ENCODE data around the gene RDX. TPM values are rescaled to one million over a fixed set of nuclear protein-coding genes. Genes with fewer than 3 reads are reported as not detected.

Gene RDX
- total RNA-seq, 1 experiment from 2014 or later: 77.4 TPM

GRCh38 chr11:110179064-110179463 is 117.3 kb downstream of the RDX start (continued):
- TF ChIP-seq AR (CRISPR knock-in tag; IDR thresholded peaks at IDR 0.05): no peak

DNA sequence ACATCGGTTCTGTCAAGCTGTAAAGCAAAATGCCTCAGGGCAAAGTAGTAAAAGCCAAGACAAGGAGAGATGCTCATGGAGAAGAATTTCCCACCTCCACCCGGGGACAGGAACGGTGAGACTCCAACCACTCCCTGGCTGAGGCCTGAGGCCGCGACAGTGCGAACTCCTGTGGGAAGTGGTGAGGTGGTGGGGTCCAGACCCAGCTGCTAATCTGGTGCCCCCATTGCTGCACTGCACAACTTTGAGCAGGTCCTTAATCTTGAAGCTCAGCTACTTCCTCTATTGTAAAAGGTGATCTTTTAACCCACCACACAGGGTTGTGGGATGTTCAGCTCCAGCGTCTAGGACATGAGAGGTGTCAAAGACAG is 119.3 kb downstream of the RDX start:
- ATAC-seq: no peak
- TF ChIP-seq ZNF425 (CRISPR knock-in tag; conservative IDR thresholded peaks at IDR 0.05): no peak
- TF ChIP-seq, protein P1, sequence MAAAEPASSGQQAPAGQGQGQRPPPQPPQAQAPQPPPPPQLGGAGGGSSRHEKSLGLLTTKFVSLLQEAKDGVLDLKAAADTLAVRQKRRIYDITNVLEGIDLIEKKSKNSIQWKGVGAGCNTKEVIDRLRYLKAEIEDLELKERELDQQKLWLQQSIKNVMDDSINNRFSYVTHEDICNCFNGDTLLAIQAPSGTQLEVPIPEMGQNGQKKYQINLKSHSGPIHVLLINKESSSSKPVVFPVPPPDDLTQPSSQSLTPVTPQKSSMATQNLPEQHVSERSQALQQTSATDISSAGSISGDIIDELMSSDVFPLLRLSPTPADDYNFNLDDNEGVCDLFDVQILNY (CRISPR knock-in tag; IDR thresholded peaks at IDR 0.05): no peak
- no peak for TF ChIP-seq ZNF532 (CRISPR knock-in tag; IDR thresholded peaks at IDR 0.05; ENCODE audit: borderline replicate concordance)
- TF ChIP-seq, protein P2, sequence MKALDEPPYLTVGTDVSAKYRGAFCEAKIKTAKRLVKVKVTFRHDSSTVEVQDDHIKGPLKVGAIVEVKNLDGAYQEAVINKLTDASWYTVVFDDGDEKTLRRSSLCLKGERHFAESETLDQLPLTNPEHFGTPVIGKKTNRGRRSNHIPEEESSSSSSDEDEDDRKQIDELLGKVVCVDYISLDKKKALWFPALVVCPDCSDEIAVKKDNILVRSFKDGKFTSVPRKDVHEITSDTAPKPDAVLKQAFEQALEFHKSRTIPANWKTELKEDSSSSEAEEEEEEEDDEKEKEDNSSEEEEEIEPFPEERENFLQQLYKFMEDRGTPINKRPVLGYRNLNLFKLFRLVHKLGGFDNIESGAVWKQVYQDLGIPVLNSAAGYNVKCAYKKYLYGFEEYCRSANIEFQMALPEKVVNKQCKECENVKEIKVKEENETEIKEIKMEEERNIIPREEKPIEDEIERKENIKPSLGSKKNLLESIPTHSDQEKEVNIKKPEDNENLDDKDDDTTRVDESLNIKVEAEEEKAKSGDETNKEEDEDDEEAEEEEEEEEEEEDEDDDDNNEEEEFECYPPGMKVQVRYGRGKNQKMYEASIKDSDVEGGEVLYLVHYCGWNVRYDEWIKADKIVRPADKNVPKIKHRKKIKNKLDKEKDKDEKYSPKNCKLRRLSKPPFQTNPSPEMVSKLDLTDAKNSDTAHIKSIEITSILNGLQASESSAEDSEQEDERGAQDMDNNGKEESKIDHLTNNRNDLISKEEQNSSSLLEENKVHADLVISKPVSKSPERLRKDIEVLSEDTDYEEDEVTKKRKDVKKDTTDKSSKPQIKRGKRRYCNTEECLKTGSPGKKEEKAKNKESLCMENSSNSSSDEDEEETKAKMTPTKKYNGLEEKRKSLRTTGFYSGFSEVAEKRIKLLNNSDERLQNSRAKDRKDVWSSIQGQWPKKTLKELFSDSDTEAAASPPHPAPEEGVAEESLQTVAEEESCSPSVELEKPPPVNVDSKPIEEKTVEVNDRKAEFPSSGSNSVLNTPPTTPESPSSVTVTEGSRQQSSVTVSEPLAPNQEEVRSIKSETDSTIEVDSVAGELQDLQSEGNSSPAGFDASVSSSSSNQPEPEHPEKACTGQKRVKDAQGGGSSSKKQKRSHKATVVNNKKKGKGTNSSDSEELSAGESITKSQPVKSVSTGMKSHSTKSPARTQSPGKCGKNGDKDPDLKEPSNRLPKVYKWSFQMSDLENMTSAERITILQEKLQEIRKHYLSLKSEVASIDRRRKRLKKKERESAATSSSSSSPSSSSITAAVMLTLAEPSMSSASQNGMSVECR (CRISPR knock-in tag; IDR thresholded peaks at IDR 0.05; ENCODE audit: borderline replicate concordance): no peak
- no peak for TF ChIP-seq ZSCAN18 (CRISPR knock-in tag; IDR thresholded peaks at IDR 0.05)
- no peak for TF ChIP-seq ZNF121 (CRISPR knock-in tag; IDR thresholded peaks at IDR 0.05)
- no peak for TF ChIP-seq NFATC4 (CRISPR knock-in tag; IDR thresholded peaks at IDR 0.05)
- no peak for TF ChIP-seq ZNF423 (CRISPR knock-in tag; IDR thresholded peaks at IDR 0.05)
- no peak for TF ChIP-seq ETV6 (CRISPR knock-in tag; IDR thresholded peaks at IDR 0.05)
- TF ChIP-seq, protein P3, sequence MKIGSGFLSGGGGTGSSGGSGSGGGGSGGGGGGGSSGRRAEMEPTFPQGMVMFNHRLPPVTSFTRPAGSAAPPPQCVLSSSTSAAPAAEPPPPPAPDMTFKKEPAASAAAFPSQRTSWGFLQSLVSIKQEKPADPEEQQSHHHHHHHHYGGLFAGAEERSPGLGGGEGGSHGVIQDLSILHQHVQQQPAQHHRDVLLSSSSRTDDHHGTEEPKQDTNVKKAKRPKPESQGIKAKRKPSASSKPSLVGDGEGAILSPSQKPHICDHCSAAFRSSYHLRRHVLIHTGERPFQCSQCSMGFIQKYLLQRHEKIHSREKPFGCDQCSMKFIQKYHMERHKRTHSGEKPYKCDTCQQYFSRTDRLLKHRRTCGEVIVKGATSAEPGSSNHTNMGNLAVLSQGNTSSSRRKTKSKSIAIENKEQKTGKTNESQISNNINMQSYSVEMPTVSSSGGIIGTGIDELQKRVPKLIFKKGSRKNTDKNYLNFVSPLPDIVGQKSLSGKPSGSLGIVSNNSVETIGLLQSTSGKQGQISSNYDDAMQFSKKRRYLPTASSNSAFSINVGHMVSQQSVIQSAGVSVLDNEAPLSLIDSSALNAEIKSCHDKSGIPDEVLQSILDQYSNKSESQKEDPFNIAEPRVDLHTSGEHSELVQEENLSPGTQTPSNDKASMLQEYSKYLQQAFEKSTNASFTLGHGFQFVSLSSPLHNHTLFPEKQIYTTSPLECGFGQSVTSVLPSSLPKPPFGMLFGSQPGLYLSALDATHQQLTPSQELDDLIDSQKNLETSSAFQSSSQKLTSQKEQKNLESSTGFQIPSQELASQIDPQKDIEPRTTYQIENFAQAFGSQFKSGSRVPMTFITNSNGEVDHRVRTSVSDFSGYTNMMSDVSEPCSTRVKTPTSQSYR (CRISPR knock-in tag; IDR thresholded peaks at IDR 0.05): no peak
- TF ChIP-seq, protein P4, sequence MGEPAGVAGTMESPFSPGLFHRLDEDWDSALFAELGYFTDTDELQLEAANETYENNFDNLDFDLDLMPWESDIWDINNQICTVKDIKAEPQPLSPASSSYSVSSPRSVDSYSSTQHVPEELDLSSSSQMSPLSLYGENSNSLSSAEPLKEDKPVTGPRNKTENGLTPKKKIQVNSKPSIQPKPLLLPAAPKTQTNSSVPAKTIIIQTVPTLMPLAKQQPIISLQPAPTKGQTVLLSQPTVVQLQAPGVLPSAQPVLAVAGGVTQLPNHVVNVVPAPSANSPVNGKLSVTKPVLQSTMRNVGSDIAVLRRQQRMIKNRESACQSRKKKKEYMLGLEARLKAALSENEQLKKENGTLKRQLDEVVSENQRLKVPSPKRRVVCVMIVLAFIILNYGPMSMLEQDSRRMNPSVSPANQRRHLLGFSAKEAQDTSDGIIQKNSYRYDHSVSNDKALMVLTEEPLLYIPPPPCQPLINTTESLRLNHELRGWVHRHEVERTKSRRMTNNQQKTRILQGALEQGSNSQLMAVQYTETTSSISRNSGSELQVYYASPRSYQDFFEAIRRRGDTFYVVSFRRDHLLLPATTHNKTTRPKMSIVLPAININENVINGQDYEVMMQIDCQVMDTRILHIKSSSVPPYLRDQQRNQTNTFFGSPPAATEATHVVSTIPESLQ (CRISPR knock-in tag; IDR thresholded peaks at IDR 0.05): no peak
- no peak for TF ChIP-seq RORB (CRISPR knock-in tag; IDR thresholded peaks at IDR 0.05)
- TF ChIP-seq NR3C1 (CRISPR knock-in tag; conservative IDR thresholded peaks at IDR 0.05; ENCODE audit: low read depth): no peak

More for the DNA sequence above, 119.3 kb downstream of the RDX start:
- DNase-seq (ENCODE audit: low spot score): no peak
- Mint-ChIP-seq H3K36me3 (no peaks in the 10 kb centered on the region), H3K4me1 (peaks cover 40% of the 10 kb centered on the region), H3K4me3 (no peak overlapping the region), H3K9me3 (no peaks in the 10 kb centered on the region), H3K27me3 (ENCODE audit: low read depth) (peaks cover 9% of the 10 kb centered on the region), H3K27ac (no peak overlapping the region)
- ChIA-PET POLR2A (no interaction called here), CTCF (interaction anchor here (0.6 to 1.3 kb wide), 2 partner anchors 23 to 274 kb away, joined by 3 read pairs; no protein-coding TSS in a partner anchor)
